GM10266 (cell line): ENCODE data around the gene CCNK.

Experiments used
- DNase-seq: peaks from one replicate; pipeline ENCODE4 v3.0.0; 2012; ENCODE audit errors: extremely low spot score
- TF ChIP-seq, protein P1 (sequence below): IDR thresholded peaks from 2 replicates; pipeline ENCODE4 v1.5.1; 2012; ENCODE audit warnings: mild to moderate bottlenecking, low read depth; ENCODE audit not compliant: control insufficient read depth, insufficient read depth; ENCODE audit errors: missing control alignments

The CCNK gene

DNA sequence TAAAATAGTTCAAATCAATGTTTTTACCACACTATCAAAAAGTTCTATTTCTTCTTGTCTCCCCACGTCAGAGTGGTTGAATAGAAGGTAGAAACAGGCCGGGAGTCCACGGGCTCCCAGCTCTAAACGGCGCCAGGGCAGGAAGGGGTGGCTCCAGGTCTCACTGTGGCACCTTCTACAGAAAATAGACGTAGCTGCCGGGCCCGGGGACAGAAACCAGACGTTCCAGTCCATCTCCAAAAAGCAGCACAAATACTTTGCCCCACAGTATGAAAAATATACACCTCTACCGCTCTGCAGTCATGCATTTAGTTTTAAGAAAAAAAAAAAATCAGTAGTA is 30.9 kb downstream of the CCNK start:
- DNase-seq: no peak
- TF ChIP-seq, protein P1, sequence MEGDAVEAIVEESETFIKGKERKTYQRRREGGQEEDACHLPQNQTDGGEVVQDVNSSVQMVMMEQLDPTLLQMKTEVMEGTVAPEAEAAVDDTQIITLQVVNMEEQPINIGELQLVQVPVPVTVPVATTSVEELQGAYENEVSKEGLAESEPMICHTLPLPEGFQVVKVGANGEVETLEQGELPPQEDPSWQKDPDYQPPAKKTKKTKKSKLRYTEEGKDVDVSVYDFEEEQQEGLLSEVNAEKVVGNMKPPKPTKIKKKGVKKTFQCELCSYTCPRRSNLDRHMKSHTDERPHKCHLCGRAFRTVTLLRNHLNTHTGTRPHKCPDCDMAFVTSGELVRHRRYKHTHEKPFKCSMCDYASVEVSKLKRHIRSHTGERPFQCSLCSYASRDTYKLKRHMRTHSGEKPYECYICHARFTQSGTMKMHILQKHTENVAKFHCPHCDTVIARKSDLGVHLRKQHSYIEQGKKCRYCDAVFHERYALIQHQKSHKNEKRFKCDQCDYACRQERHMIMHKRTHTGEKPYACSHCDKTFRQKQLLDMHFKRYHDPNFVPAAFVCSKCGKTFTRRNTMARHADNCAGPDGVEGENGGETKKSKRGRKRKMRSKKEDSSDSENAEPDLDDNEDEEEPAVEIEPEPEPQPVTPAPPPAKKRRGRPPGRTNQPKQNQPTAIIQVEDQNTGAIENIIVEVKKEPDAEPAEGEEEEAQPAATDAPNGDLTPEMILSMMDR: no peak

DNA sequence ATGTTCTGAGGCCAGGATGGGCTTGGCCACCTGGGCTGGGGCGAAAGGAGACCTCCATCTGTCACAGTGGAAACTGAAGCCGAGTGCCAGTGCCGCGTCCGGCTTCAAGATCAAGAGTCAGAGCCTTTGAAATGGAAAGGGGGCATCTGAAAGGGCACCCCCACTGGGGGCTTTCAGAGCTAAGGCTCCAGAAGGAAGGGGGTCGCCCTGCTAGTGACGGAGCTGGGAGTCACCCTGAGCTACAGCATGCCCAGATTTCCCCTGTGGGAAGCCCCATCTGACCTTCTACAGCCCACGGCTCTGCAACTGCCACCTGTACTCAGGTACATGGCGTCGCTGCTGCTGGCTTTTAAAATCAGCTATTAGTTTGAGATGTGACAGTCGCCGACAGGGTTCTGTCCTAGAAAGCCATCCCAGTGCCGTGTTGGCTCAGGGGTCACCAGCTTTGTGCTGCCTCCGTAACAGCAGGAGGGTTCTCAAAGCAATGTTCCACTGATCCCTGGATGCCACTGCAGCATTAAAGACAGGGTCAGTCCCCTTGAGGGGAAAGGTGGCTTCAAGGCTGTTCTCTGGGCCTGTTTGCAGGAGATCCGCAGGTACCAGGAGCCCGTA is 31.5 kb downstream of the CCNK start:
- TF ChIP-seq, protein P1: no peak

DNA sequence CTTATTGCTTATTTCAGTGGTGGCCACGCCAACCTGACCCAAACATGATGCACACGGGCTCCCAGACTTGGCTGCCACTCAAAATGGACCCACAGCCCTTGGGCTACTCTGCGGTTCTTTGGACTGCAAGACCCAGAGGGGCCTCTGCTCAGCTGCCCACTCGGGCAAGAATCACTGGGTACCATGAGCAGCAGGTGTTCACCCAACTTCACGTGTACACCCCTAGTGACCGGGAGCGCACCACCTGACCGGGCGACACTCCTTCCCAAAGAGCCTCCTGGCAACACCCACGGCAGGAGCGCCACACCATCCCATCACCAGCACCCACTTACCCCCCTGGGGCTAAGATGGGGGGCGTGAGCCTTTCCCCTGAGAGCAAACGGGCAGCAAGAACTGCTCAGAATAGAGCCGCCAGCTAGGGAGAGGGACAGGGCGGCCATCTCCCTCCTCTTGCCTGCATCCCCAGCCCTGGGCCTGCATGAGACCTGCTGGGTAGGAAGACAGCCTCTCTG is 32.0 kb downstream of the CCNK start:
- no peak for DNase-seq
- TF ChIP-seq, protein P1: no peak

More for the DNA sequence above, 31.5 kb downstream of the CCNK start:
- DNase-seq: no peak

DNA sequence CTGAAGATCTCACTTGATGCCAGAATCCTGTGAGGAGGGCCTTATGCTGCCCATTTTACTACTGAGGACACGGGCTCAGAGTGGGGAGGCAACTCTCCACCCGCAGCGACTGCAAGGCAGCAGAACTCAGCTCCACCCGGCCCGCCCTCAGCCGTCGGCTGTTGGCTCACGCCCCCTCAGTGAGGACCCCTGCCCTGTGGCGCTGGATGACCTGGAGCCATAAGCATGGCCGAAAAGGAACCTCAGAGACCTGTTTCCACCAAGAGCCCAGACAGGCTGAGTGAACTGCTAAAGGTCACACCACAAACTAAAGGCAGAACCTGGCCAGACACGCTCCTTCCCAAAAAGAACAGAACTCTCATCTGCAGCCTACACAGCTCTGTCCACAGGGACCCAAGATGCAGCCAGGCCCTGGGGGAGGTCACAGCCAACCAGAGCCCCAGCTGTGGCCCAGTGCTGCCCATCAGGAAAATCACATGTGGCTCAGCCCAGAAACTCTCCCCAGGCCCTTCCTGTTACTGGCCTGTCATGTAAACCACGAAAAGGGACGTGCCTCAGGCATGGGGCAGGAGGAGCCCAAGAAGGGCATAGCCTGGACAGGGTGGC is 32.8 kb downstream of the CCNK start:
- no peak for DNase-seq
- TF ChIP-seq, protein P1: no peak

DNA sequence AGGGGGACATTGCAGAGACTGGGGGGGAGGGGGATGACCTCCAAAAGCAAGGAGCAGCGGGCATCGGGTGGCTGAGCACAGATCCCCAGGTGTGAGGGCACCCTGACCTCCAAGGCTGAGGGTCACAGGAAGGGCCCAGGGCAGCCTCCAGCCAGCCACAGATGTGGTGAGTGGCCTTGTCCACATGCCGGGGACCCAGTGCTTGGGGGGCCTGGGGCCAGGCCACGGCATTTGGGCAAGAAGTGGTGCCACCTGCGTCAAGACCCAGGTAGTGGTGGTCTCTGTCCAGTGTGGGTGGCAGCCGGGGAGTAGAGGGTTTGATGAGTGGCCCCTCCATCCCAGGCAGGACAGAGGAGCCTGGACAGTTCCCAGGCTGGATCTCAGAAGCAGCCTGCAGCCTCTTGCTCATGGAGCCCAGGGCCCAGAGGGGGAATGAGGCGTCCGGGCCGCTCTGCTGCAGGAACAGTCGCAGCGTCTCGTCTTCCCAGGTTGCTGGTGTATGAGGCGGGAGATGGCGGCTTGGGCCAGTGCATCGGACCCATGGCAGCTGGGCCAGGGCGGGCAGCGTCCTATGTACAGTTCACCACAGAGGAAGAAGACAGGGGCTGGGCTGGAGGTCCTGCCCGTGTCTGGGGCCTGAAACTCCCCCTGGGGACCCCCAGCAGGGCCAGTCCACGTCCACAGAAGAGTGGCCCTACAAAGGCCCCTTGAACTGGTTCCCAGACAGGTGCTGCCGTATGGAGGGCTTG is 33.5 kb downstream of the CCNK start:
- TF ChIP-seq, protein P1: no peak
- no peak for DNase-seq

DNA sequence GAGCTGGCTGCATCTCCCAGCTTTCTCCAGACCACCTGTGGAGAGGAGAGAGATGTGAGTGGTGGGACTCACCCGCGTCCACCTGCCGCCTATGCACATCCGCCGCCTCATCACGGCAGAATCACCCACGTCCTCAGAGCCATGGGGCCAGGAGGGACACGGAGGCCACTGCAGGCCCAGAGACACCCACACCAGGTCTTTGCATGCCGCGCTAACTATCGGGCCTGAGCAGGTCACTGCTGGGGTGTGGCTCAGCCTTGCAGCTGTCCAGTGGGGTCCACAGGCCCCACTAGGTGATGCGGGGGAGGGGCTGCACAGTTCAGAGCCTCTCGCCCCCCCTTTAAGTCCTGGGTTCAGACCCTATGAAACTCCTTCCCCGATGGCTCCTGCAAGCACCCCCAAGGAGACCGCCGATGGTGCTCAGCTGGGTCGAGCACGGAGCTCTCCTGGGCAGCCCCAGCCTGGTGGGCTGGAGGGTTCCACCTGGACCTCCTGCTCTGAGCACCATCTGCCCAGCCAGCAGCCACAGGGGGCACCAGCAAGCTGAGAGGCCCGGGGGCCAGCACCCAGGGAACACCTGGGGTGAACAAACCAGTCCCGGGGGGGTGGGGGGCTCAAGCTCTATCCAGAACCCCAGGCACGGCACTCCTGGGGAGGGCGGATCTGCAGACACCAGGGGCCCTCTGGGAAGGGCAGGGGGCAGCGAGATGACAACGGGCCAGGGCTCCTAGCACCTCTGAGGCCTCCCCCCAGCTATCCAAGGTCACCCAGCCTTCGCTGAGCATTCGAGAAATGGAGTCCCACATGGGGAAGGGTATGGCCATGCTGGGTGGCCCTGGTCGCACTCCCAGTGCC is 34.3 kb downstream of the CCNK start:
- no peak for DNase-seq
- TF ChIP-seq, protein P1: no peak
